ENCODE measurements around the gene CDK14. TPM values are rescaled to one million over a fixed set of nuclear protein-coding genes. Genes with fewer than 3 reads are reported as not detected.

Gene CDK14
- total and polyA plus RNA-seq, 11 donors = 2.9 to 37.7 (median 21.3) TPM

DNA sequence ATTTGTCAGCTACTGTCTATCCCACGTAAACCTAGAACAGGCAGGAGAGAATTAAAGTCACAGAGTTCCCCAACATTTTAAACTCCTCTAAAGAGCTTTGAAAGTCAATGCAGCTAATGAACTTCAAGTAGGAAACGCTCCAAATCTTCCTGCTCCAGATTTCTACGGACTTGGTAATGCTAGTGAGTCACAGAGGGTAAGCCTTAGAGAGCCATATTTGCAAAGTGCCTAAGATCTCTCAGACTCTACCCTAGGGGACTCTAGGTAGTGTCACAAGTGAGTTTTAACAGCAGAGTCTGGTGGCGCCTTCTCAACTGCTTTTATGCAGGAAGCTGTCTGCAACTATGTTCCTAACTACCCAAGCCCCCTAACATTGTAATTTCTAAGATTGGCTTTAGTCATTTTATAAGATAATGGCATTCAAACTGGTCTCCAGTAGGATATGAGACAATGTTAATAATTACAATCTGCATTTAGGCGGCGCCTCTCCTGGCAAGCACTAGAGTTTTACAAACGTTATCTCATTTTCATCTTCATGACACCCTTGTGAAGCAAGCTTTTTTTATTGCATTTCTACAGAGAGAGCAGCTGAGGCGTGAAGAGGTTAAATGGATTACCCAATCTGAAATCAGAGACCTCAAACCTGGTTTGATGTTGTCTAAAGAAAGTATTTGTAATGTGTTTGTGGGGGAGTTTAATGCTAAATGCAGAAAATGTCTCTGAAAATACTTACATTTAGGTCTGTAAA lies 646.1 kb downstream of the CDK14 start:
- Histone ChIP-seq H3K4me1 (peaks cover 0 to 24% (median 0%) of the 10 kb centered on the region in 12 donors), H3K27ac (no peak overlapping the region), H3K36me3 (no peaks in the 10 kb centered on the region), H3K27me3 (no peaks in the 10 kb centered on the region), H3K9me3 (no peaks in the 10 kb centered on the region), H3K4me3 (no peak overlapping the region)
- 85 to 92% (median 87%) methylated on average over 8 of the region's 8 CpGs for WGBS, 4 donors
- ATAC-seq (no peak), DNase-seq (no peak)
- intact Hi-C loops (cut with DNase I) = no loop called here
- TF ChIP-seq POLR2A (IDR thresholded peaks at IDR 0.05) (no peak), CTCF (IDR thresholded peaks at IDR 0.05) (no peak)

- no peaks in the 10 kb centered on the region for H3K9me3 ChIP-seq
- DNase-seq (no peak), ATAC-seq (no peak)
- intact Hi-C loops (cut with DNase I) = no loop called here
- H3K4me3 ChIP-seq = no peak overlapping the region
- H3K27ac ChIP-seq = no peak overlapping the region
- TF ChIP-seq POLR2A (IDR thresholded peaks at IDR 0.05) (no peak), CTCF (IDR thresholded peaks at IDR 0.05) (no peak)
- H3K27me3 ChIP-seq = no peaks in the 10 kb centered on the region
- no peaks in the 10 kb centered on the region for H3K36me3 ChIP-seq
- 85 to 91% (median 89%) methylated on average over 6 of the region's 6 CpGs for WGBS, 4 donors
- H3K4me1 ChIP-seq = peaks cover 0 to 22% (median 0%) of the 10 kb centered on the region in 12 donors
Observed at GRCh38 chr7:91243591-91244301, 647.6 kb downstream of the CDK14 start.

DNA sequence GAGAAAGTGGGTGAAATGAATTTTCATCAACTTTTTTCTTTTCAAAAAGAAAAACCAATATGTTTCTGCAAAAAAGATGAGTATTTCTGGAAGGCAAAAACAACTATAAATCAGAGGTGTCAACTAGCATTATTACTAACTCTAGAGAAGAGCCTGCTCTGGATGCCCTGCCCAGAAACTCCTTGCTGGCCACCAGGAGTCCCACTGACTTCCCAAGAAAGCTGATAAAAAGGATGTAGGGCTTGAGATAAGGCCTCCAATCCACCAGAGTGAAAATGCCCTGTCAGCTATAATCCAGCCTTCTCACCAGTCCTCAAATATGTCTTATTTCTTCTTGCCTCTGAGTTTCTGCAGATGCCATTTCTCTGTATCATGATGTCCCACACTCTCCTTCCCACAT lies 651.4 kb downstream of the CDK14 start:
- ATAC-seq (no peak), DNase-seq (no peak)
- Histone ChIP-seq H3K36me3 (no peaks in the 10 kb centered on the region), H3K27me3 (no peaks in the 10 kb centered on the region), H3K9me3 (no peaks in the 10 kb centered on the region), H3K4me1 (no peaks in the 10 kb centered on the region), H3K27ac (no peak overlapping the region), H3K4me3 (no peak overlapping the region)
- intact Hi-C loops (cut with DNase I) = no loop called here
- TF ChIP-seq POLR2A (IDR thresholded peaks at IDR 0.05) (no peak), CTCF (IDR thresholded peaks at IDR 0.05) (no peak)

DNA sequence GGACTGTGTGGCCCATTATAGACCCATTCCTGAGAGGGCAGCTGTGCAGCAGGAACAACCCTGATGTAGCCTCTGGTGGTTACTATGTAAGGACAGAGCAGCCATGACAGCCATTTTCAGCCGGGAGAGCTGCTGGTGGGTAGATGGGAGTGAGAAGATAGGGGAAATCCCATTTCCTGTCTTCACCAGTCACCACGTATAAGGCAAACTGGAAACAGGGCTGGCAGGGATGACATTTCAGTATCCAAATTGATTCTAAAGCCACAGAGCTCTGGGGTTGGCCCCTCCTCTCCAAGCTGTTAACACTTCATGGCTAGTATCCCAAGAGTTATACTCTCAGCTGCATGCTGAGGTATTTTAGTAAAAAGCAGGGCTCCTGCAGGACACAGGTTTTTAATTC lies 652.9 kb downstream of the CDK14 start:
- no peaks in the 10 kb centered on the region for H3K9me3 ChIP-seq
- H3K27me3 ChIP-seq = no peaks in the 10 kb centered on the region
- TF ChIP-seq POLR2A (IDR thresholded peaks at IDR 0.05) (no peak), CTCF (IDR thresholded peaks at IDR 0.05) (no peak)
- H3K4me1 ChIP-seq = no peaks in the 10 kb centered on the region
- no peak overlapping the region for H3K4me3 ChIP-seq
- no peak overlapping the region for H3K27ac ChIP-seq
- H3K36me3 ChIP-seq = no peaks in the 10 kb centered on the region
- DNase-seq (no peak), ATAC-seq (no peak)
- WGBS, 4 donors = 11 to 22% (median 18%) methylated on average over 2 of the region's 2 CpGs
- intact Hi-C loops (cut with DNase I) = no loop called here

Data from heart left ventricle (tissue), 16 donors.